PFSK-1 (cell line): ENCODE results near the gene VEPH1.

ENCODE experiments used
- POLR2AphosphoS5 ChIP-seq: IDR thresholded peaks from 2 replicates; pipeline ENCODE4 v1.6.1; 2012; ENCODE audit warnings: low read depth, mild to moderate bottlenecking, control low read depth, low read length, moderate library complexity
- SIN3A ChIP-seq: IDR thresholded peaks from 2 replicates; pipeline ENCODE4 v1.6.1; 2012; ENCODE audit warnings: mild to moderate bottlenecking, low read length, moderate library complexity, borderline replicate concordance; ENCODE audit not compliant: insufficient read depth
- TAF1 ChIP-seq: IDR thresholded peaks from 2 replicates; pipeline ENCODE4 v1.6.1; 2012; ENCODE audit warnings: low read length, control low read depth, borderline replicate concordance; ENCODE audit not compliant: insufficient read depth
- TF ChIP-seq, protein P1 (sequence below), 2 experiments: IDR thresholded peaks; 2 replicates each; pipeline versions ENCODE4 v1.6.1 to v1.8.0; 2011 to 2012; ENCODE audit warnings: low read depth in 2 of 2, low read length in 2 of 2, control low read depth in 1 of 2, inconsistent platforms in 1 of 2, mild to moderate bottlenecking in 1 of 2, moderate library complexity in 1 of 2; ENCODE audit not compliant: insufficient read depth in 1 of 2

GRCh38 chr3:157294491-157294890 is 208.7 kb downstream of the VEPH1 start:
- TF ChIP-seq, protein P1, sequence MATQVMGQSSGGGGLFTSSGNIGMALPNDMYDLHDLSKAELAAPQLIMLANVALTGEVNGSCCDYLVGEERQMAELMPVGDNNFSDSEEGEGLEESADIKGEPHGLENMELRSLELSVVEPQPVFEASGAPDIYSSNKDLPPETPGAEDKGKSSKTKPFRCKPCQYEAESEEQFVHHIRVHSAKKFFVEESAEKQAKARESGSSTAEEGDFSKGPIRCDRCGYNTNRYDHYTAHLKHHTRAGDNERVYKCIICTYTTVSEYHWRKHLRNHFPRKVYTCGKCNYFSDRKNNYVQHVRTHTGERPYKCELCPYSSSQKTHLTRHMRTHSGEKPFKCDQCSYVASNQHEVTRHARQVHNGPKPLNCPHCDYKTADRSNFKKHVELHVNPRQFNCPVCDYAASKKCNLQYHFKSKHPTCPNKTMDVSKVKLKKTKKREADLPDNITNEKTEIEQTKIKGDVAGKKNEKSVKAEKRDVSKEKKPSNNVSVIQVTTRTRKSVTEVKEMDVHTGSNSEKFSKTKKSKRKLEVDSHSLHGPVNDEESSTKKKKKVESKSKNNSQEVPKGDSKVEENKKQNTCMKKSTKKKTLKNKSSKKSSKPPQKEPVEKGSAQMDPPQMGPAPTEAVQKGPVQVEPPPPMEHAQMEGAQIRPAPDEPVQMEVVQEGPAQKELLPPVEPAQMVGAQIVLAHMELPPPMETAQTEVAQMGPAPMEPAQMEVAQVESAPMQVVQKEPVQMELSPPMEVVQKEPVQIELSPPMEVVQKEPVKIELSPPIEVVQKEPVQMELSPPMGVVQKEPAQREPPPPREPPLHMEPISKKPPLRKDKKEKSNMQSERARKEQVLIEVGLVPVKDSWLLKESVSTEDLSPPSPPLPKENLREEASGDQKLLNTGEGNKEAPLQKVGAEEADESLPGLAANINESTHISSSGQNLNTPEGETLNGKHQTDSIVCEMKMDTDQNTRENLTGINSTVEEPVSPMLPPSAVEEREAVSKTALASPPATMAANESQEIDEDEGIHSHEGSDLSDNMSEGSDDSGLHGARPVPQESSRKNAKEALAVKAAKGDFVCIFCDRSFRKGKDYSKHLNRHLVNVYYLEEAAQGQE (IDR thresholded peaks at IDR 0.05; ENCODE audit: insufficient read depth in 1 of 2, low read depth in 2 of 2, low read length in 2 of 2) = no peak
- no peak for TF ChIP-seq POLR2AphosphoS5
- TF ChIP-seq TAF1 = no peak
- TF ChIP-seq SIN3A = no peak
